ENCODE data around the gene RASA3. TPM values are rescaled to one million over a fixed set of nuclear protein-coding genes. Genes with fewer than 3 reads are reported as not detected.

RASA3 gene
- total RNA-seq, 1 donor from 2014 or later = 29.9 TPM

GRCh38 chr13:113974304-113975281, 157.8 kb downstream of the RASA3 start:
- peaks cover 22% of the 10 kb centered on the region for H3K4me1 Mint-ChIP-seq (ENCODE audit: low read depth)
- H3K4me3 Mint-ChIP-seq (ENCODE audit: unreplicated experiment) = no peak overlapping the region
- TF ChIP-seq, protein P1, sequence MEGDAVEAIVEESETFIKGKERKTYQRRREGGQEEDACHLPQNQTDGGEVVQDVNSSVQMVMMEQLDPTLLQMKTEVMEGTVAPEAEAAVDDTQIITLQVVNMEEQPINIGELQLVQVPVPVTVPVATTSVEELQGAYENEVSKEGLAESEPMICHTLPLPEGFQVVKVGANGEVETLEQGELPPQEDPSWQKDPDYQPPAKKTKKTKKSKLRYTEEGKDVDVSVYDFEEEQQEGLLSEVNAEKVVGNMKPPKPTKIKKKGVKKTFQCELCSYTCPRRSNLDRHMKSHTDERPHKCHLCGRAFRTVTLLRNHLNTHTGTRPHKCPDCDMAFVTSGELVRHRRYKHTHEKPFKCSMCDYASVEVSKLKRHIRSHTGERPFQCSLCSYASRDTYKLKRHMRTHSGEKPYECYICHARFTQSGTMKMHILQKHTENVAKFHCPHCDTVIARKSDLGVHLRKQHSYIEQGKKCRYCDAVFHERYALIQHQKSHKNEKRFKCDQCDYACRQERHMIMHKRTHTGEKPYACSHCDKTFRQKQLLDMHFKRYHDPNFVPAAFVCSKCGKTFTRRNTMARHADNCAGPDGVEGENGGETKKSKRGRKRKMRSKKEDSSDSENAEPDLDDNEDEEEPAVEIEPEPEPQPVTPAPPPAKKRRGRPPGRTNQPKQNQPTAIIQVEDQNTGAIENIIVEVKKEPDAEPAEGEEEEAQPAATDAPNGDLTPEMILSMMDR (IDR thresholded peaks at IDR 0.05) = no peak
- H3K27ac Mint-ChIP-seq (ENCODE audit: unreplicated experiment) = no peak overlapping the region
- peaks cover 12% of the 10 kb centered on the region for H3K36me3 Mint-ChIP-seq (ENCODE audit: low read depth)
- H3K9me3 Mint-ChIP-seq (ENCODE audit: low read depth) = no peaks in the 10 kb centered on the region
- H3K27me3 Mint-ChIP-seq (ENCODE audit: low read depth) = no peaks in the 10 kb centered on the region
- peak; percentile 83 for DNase-seq (ENCODE audit: low spot score)

DNA sequence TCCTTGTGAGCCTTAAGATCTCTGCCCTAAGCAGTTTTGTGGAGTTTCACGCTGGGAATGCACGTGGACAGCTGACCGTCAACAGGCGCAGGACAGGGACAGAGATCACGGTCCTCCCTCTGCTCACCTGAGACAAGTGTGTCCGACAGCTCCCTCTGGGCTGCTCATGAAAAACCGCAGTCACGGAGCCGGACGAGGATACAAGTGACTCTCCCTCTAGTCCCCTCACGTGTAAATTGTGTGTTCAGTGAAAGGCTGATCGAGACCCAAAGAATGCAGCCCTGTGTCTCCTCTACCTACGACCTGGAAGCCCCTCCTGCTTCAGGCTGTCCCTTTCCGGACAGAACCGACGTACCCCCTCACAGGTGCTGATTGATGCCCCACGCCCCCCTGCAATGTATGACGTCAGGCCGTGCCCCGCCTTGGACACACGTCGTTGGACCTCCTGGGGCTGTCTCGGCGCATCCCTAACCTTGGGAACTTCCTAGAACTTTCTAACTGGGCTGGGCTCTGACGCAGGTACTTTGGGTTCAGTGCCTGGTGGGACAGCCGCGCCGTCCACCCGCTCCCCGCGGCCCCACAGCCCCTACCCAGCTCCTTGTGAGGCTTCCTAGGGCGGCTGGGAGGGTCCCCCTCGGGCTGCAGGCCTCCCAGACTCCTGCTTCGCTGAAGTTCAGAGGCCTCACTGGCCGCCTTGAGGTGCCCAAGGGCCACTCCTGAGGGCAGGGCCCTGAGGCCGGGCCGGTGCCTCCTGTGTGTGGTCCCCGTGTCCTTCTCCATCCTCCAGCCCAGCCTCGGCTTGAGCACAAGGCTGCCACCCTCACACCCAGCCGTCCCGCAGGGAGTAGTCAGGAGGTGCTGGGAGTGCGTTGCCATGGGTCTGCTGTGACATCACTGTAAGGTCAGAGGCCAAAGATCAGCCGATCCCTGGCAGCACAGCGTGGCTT, 158.9 kb downstream of the RASA3 start, which contains the start of gene C13orf46:
C13orf46 (minus strand) TSS at position 859 of the 947 bp plus-strand sequence; CDS start at position 780, 79 bp downstream.
- Mint-ChIP-seq H3K27ac (ENCODE audit: unreplicated experiment) (no peak within 1 kb of the TSS), H3K9me3 (ENCODE audit: low read depth) (no peaks in the 10 kb centered on the region), H3K36me3 (ENCODE audit: low read depth) (peaks cover 5% of the 10 kb centered on the region), H3K27me3 (ENCODE audit: low read depth) (no peaks in the 10 kb centered on the region), H3K4me3 (ENCODE audit: unreplicated experiment) (no peak within 1 kb of the TSS), H3K4me1 (ENCODE audit: low read depth) (peaks cover 22% of the 10 kb centered on the region)
- TF ChIP-seq, protein P1 (IDR thresholded peaks at IDR 0.05) = no peak
- peak; percentile 84 for DNase-seq (ENCODE audit: low spot score)

- TF ChIP-seq, protein P1 (IDR thresholded peaks at IDR 0.05) = no peak
- peak; percentile 79 for DNase-seq (ENCODE audit: low spot score)
- no peak overlapping the region for H3K4me3 Mint-ChIP-seq (ENCODE audit: unreplicated experiment)
- peaks cover 15% of the 10 kb centered on the region for H3K4me1 Mint-ChIP-seq (ENCODE audit: low read depth)
- no peak overlapping the region for H3K27ac Mint-ChIP-seq (ENCODE audit: unreplicated experiment)
- no peaks in the 10 kb centered on the region for H3K27me3 Mint-ChIP-seq (ENCODE audit: low read depth)
- peaks cover 5% of the 10 kb centered on the region for H3K36me3 Mint-ChIP-seq (ENCODE audit: low read depth)
- no peaks in the 10 kb centered on the region for H3K9me3 Mint-ChIP-seq (ENCODE audit: low read depth)
These were observed 159.8 kb downstream of the RASA3 start for GRCh38 chr13:113972451-113973217.

DNA sequence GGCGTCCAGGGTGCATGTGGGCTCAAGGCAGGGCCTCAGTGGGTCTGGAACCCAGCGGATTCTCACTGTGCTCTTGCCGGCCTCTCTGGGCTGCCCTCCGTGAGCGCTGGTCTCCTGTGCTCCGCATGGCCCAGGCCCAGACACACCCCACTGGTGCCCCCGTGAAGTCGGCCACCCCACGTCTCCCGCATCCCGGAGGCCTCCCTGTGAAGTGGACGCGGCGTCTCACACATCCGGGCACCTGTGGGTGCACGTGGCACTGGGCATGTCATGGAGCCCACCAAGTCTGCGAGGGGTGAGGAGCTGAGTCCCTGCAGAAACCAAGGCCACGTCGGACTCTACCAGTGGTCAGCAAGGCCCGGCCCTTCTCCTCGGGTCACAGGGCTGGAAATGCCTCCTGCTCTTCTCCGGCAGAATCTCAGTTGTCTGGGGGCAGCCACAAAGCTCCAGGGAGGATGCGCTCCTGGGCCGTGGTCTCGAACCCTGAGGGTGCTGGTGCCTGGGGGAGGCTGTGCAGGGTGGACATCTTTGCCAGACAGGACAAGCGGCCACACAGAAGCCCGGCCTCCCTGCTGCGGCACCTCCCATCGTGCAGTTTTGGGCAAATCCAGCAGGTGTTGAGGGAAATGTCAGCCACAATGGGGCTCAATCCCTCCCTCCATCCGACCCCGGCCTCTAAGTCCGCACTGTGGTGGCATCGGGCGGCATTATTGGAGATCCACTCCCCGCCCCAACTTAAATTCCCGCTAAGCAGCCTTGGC, 160.8 kb downstream of the RASA3 start:
- peak; percentile 85 for DNase-seq (ENCODE audit: low spot score)
- Mint-ChIP-seq H3K4me1 (ENCODE audit: low read depth) (peaks cover 6% of the 10 kb centered on the region), H3K4me3 (ENCODE audit: unreplicated experiment) (no peak overlapping the region), H3K9me3 (ENCODE audit: low read depth) (no peaks in the 10 kb centered on the region), H3K27ac (ENCODE audit: unreplicated experiment) (no peak overlapping the region), H3K27me3 (ENCODE audit: low read depth) (no peaks in the 10 kb centered on the region), H3K36me3 (ENCODE audit: low read depth) (peaks cover 6% of the 10 kb centered on the region)
- TF ChIP-seq, protein P1 (IDR thresholded peaks at IDR 0.05) = no peak

All from chondrocyte (in vitro differentiated cells).